RWPE1 (cell line): ENCODE measurements around the gene ZBTB38.

ENCODE experiments used
- CTCF ChIA-PET: fragments of 350-600 bp; sonication (Branson Sonifier 250); formaldehyde crosslinking; extraction: SDS; loops from one replicate; lab custom pipeline; 2021; lab: Yijun Ruan, JAX
- POLR2A ChIA-PET: fragments of 400-600 bp; formaldehyde crosslinking; extraction: SDS; loops from one replicate; lab custom pipeline; 2020; ENCODE audit warnings: antibody characterized with exemption; ENCODE audit not compliant: low non-redundant PET; lab: Yijun Ruan, JAX
- DNase-seq: peaks from one replicate; pipeline ENCODE4 v3.0.0; 2012; ENCODE audit warnings: low spot score
- H3K27ac ChIP-seq: fragments of 450-650 bp; 2 replicates; pipeline ENCODE4 v1.5.1; 2017
- TF ChIP-seq, protein P1 (sequence below): fragments of 450-650 bp; conservative IDR thresholded peaks from 2 replicates; pipeline ENCODE4 v1.5.1; 2017; ENCODE audit warnings: low read depth, mild to moderate bottlenecking

ZBTB38 gene

DNA sequence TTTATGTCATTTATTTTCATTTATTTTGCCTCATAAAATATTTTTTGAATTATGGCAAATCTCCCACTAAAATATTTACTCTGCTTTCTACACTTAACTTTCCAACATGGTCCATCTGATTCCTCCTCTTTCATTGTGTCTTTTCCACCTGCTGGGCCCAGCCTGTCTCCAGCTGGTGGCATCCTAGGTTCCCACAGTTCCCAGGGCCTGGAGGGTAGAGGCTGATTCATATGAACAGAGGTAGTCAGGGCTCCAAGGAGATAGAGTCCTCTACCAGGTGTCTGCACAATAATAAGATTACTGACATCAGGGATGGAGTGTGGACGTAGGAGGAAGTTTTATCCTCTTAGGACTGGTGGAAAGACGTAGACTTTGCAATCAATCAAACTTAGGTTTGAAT is 14.3 kb downstream of the ZBTB38 start:
- TF ChIP-seq, protein P1, sequence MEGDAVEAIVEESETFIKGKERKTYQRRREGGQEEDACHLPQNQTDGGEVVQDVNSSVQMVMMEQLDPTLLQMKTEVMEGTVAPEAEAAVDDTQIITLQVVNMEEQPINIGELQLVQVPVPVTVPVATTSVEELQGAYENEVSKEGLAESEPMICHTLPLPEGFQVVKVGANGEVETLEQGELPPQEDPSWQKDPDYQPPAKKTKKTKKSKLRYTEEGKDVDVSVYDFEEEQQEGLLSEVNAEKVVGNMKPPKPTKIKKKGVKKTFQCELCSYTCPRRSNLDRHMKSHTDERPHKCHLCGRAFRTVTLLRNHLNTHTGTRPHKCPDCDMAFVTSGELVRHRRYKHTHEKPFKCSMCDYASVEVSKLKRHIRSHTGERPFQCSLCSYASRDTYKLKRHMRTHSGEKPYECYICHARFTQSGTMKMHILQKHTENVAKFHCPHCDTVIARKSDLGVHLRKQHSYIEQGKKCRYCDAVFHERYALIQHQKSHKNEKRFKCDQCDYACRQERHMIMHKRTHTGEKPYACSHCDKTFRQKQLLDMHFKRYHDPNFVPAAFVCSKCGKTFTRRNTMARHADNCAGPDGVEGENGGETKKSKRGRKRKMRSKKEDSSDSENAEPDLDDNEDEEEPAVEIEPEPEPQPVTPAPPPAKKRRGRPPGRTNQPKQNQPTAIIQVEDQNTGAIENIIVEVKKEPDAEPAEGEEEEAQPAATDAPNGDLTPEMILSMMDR, result no peak
- no peak overlapping the region for H3K27ac ChIP-seq
- DNase-seq, result no peak
- POLR2A ChIA-PET, result no interaction called here
- CTCF ChIA-PET, result interaction anchor here (0.6 to 1.3 kb wide), 3 partner anchors 22 to 308 kb away, joined by 3 to 4 read pairs (median 3); no protein-coding TSS in a partner anchor

DNA sequence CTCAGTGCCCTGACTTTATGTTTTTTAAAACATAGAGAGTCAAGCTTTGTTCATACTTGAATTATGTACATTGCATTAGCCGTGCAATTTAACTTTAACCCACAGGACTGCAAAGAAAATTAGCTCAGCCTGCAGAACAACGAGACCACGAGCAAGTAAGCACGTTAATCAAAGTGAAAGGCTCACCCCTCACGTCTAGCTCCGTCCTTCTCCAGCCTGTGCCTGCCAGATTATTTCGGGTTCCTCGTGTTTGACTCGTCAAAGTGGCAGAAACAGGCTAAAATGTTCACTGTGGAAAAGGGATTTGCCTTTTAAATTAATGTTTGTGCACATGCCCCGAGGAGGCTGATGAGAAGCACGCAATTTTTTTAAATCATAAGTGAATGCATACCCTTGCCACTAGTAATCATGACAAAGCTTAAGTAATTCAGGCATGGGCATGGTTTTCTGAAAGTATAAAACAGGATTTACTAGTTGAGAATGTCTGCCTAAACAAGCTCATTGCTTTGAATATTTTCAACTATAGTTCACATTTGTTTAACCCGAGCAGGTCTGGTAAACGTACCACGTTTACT is 15.3 kb downstream of the ZBTB38 start:
- TF ChIP-seq, protein P1, result no peak
- ChIA-PET CTCF (interaction anchor here (0.6 to 1.2 kb wide), 4 partner anchors 23 to 1518 kb away, joined by 3 to 5 read pairs (median 4); no protein-coding TSS in a partner anchor), POLR2A (no interaction called here)
- H3K27ac ChIP-seq, result no peak overlapping the region
- DNase-seq, result no peak

DNA sequence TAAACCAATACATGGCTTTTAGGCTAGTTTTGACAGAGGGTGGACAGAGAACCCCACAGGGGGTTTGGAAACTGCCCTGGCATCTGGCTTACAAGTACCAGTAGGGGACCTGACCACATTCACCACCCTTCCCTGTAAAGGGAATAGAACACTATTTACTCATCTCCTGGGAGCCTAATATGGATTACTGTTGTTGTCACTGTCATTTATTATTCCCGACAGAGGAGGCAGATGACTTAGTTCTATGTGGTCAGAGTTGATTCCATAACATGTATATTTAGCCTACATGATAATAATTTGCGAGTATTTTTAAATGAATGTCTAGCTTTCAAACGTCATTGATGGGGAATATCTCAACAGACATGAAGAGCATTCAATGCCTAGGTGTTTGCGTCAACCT is 15.9 kb downstream of the ZBTB38 start:
- ChIA-PET POLR2A (no interaction called here), CTCF (interaction anchor here (0.7 to 1.1 kb wide), 2 partner anchors 72 to 1517 kb away, joined by 3 to 5 read pairs; no protein-coding TSS in a partner anchor)
- H3K27ac ChIP-seq, result no peak overlapping the region
- no peak for DNase-seq
- TF ChIP-seq, protein P1, result no peak

GRCh38 chr3:141384575-141384974 is 16.3 kb downstream of the ZBTB38 start:
- no peak for DNase-seq
- H3K27ac ChIP-seq, result no peak overlapping the region
- TF ChIP-seq, protein P1, result no peak
- ChIA-PET CTCF (no interaction called here), POLR2A (no interaction called here)

GRCh38 chr3:141385406-141386125 is 17.3 kb downstream of the ZBTB38 start:
- ChIA-PET POLR2A (no interaction called here), CTCF (no interaction called here)
- TF ChIP-seq, protein P1, result no peak
- no peak for DNase-seq
- H3K27ac ChIP-seq, result no peak overlapping the region

DNA sequence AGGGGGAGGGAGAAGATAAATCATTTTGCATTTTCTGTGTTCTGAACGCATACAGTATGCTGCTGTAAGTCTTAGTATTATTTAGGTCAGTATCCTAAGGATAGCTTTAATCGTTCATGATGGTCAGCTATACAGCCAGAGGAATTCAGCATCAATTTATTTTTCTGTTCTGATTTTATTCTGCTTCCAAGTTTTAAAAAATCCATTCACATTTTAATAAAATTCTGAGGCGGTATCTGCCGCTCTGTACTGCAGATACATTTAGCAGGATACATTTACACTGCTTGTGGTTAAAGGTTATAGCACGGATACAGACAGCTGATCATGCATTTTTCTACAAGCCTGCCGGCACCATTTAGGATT is 17.8 kb downstream of the ZBTB38 start:
- ChIA-PET POLR2A (no interaction called here), CTCF (no interaction called here)
- TF ChIP-seq, protein P1, result no peak
- no peak overlapping the region for H3K27ac ChIP-seq
- DNase-seq, result no peak
